NCI-H187 treated with DMSO at 0.1 percent for 48 hours (cell line): ENCODE results near the gene IGF1R.
"Not testable (repeated sequence)": the region's sequence is repeated elsewhere in the genome, so short reads cannot be mapped to it uniquely, and the experiment has no call there.

Source experiments
- DNase-seq: peaks from one replicate; lab custom pipeline; 2025; lab: John Stamatoyannopoulos, UW

The IGF1R gene

GRCh38 chr15:98960555-98961050, 312.3 kb downstream of the IGF1R start:
- DNase-seq = no peak

- no peak for DNase-seq
Measured at GRCh38 chr15:98963444-98963843, 315.1 kb downstream of the IGF1R start.

GRCh38 chr15:98964466-98965133, 316.3 kb downstream of the IGF1R start:
- DNase-seq = no peak

- DNase-seq = not testable (repeated sequence)
Measured at GRCh38 chr15:98965134-98965491, 316.8 kb downstream of the IGF1R start.

- DNase-seq = no peak
Measured at GRCh38 chr15:98965597-98965996, 317.3 kb downstream of the IGF1R start.

- no peak for DNase-seq
Measured at GRCh38 chr15:98966091-98966787, 317.9 kb downstream of the IGF1R start.

GRCh38 chr15:98967096-98967495, 318.8 kb downstream of the IGF1R start:
- DNase-seq = no peak

GRCh38 chr15:98967916-98968315, 319.6 kb downstream of the IGF1R start:
- DNase-seq = no peak

- DNase-seq = no peak
Measured at GRCh38 chr15:98968576-98968975, 320.2 kb downstream of the IGF1R start.

GRCh38 chr15:98969126-98969735, 320.9 kb downstream of the IGF1R start:
- no peak for DNase-seq

GRCh38 chr15:98970799-98971198, 322.5 kb downstream of the IGF1R start:
- DNase-seq = no peak

GRCh38 chr15:98976500-98976899, 328.2 kb downstream of the IGF1R start:
- no peak for DNase-seq

GRCh38 chr15:98977441-98977840, 329.1 kb downstream of the IGF1R start:
- DNase-seq = no peak

- no peak for DNase-seq
Measured at GRCh38 chr15:98978153-98978552, 329.8 kb downstream of the IGF1R start.

GRCh38 chr15:98980899-98981228, 332.5 kb downstream of the IGF1R start:
- DNase-seq = no peak

GRCh38 chr15:98981851-98982722, 333.7 kb downstream of the IGF1R start:
- DNase-seq = no peak

GRCh38 chr15:98983334-98983733, 335.0 kb downstream of the IGF1R start:
- no peak for DNase-seq

- DNase-seq = no peak
Measured at GRCh38 chr15:98986281-98986680, 337.9 kb downstream of the IGF1R start.

GRCh38 chr15:98994892-98995291, 346.6 kb downstream of the IGF1R start:
- no peak for DNase-seq

- no peak for DNase-seq
Measured at GRCh38 chr15:98996169-98996568, 347.8 kb downstream of the IGF1R start.

GRCh38 chr15:98996624-98997023, 348.3 kb downstream of the IGF1R start:
- no peak for DNase-seq

GRCh38 chr15:98997312-98997711, 349.0 kb downstream of the IGF1R start:
- DNase-seq = no peak
